Omental fat pad (tissue), 4 donors: ENCODE measurements around the gene CEP131. TPM values are rescaled to one million over a fixed set of nuclear protein-coding genes. Genes with fewer than 3 reads are reported as not detected.

Source experiments
- ATAC-seq: fragments of 150-250 bp; one replicate; pipeline ENCODE4 v1.9.1; 2016; ENCODE audit warnings: mild to moderate bottlenecking, moderate library complexity; ENCODE audit not compliant: low FRiP score
- DNase-seq: peaks from one replicate; pipeline ENCODE4 v3.0.0-alpha.2; 2019; ENCODE audit warnings: low spot score
- CTCF ChIP-seq, 3 donors: fragments of 450-650 bp; IDR thresholded peaks; one replicate each; pipeline ENCODE4 v1.5.1; 2016 to 2017; ENCODE audit warnings: antibody characterized with exemption in 3 of 3, mild to moderate bottlenecking in 3 of 3, moderate library complexity in 2 of 3
- total RNA-seq, 4 donors: library from RNA; depleted of rRNA; stranded (reverse); fragments of >200 nt; gene quantifications; one replicate each; pipeline ENCODE4 v1.1.0, GENCODE V29; 2016

The CEP131 gene
- total RNA-seq, 4 donors from 2014 or later, result 3.0 to 11.5 (median 5.6) TPM

GRCh38 chr17:81199482-81199830 lies 23.3 kb downstream of the CEP131 start:
- no peak for TF ChIP-seq CTCF (IDR thresholded peaks at IDR 0.05)
- ATAC-seq (no peak), DNase-seq (no peak)

- DNase-seq (no peak), ATAC-seq (no peak)
- no peak for TF ChIP-seq CTCF (IDR thresholded peaks at IDR 0.05)
Measured at GRCh38 chr17:81198826-81199481, 23.8 kb downstream of the CEP131 start.

- DNase-seq (no peak), ATAC-seq (no peak)
- no peak for TF ChIP-seq CTCF (IDR thresholded peaks at IDR 0.05)
Measured at GRCh38 chr17:81197831-81198490, 24.8 kb downstream of the CEP131 start.

GRCh38 chr17:81197409-81197795 lies 25.4 kb downstream of the CEP131 start:
- TF ChIP-seq CTCF (IDR thresholded peaks at IDR 0.05), result no peak

GRCh38 chr17:81196505-81197408 lies 26.0 kb downstream of the CEP131 start:
- no peak for DNase-seq
- ATAC-seq, result no peak

More at GRCh38 chr17:81197409-81197795, 25.4 kb downstream of the CEP131 start:
- DNase-seq (no peak), ATAC-seq (no peak)

GRCh38 chr17:81195941-81196495 lies 26.7 kb downstream of the CEP131 start:
- ATAC-seq, result no peak
- TF ChIP-seq CTCF (IDR thresholded peaks at IDR 0.05), result no peak
- DNase-seq, result no peak

More at GRCh38 chr17:81196505-81197408, 26.0 kb downstream of the CEP131 start:
- TF ChIP-seq CTCF (IDR thresholded peaks at IDR 0.05), result no peak
